PFSK-1 (cell line): Measurements from ENCODE around the gene LGALS12.

Experiments
- REST ChIP-seq, 2 experiments: IDR thresholded peaks; 2 replicates each; pipeline versions ENCODE4 v1.6.1 to v1.8.0; 2011 to 2012; ENCODE audit warnings: low read depth in 2 of 2, low read length in 2 of 2, control low read depth in 1 of 2, inconsistent platforms in 1 of 2, mild to moderate bottlenecking in 1 of 2, moderate library complexity in 1 of 2; ENCODE audit not compliant: insufficient read depth in 1 of 2
- SIN3A ChIP-seq: IDR thresholded peaks from 2 replicates; pipeline ENCODE4 v1.6.1; 2012; ENCODE audit warnings: mild to moderate bottlenecking, low read length, moderate library complexity, borderline replicate concordance; ENCODE audit not compliant: insufficient read depth
- TAF1 ChIP-seq: IDR thresholded peaks from 2 replicates; pipeline ENCODE4 v1.6.1; 2012; ENCODE audit warnings: low read length, control low read depth, borderline replicate concordance; ENCODE audit not compliant: insufficient read depth

GRCh38 chr11:63516109-63516508 lies 10.2 kb downstream of the LGALS12 start:
- TF ChIP-seq TAF1 (no peak), REST (IDR thresholded peaks at IDR 0.05; ENCODE audit: insufficient read depth in 1 of 2, low read depth in 2 of 2, low read length in 2 of 2) (no peak), SIN3A (no peak)
